ENCODE data around the gene RCN2.

The RCN2 gene

GRCh38 chr15:76901965-76902364, 29.6 kb upstream of the RCN2 start:
- Mint-ChIP-seq H3K27me3 (ENCODE audit: low read depth, poor library complexity) (peaks cover 3% of the 10 kb centered on the region), H3K27ac (no peak overlapping the region), H3K9me3 (peaks cover 42% of the 10 kb centered on the region), H3K36me3 (ENCODE audit: low read depth) (peaks cover 39% of the 10 kb centered on the region), H3K4me3 (no peak overlapping the region), H3K4me1 (peaks cover 26% of the 10 kb centered on the region)
- no peak for TF ChIP-seq CTCF (IDR thresholded peaks at IDR 0.05)
- DNase-seq: no peak

GRCh38 chr15:76903251-76903681, 28.3 kb upstream of the RCN2 start:
- H3K9me3 Mint-ChIP-seq: peaks cover 39% of the 10 kb centered on the region
- no peak for DNase-seq
- TF ChIP-seq CTCF (IDR thresholded peaks at IDR 0.05): no peak
- H3K4me3 Mint-ChIP-seq: peak overlapping the region; percentile 90
- peaks cover 31% of the 10 kb centered on the region for H3K4me1 Mint-ChIP-seq
- H3K36me3 Mint-ChIP-seq (ENCODE audit: low read depth): peaks cover 27% of the 10 kb centered on the region
- no peak overlapping the region for H3K27ac Mint-ChIP-seq
- peaks cover 3% of the 10 kb centered on the region for H3K27me3 Mint-ChIP-seq (ENCODE audit: low read depth, poor library complexity)

- peaks cover 15% of the 10 kb centered on the region for H3K36me3 Mint-ChIP-seq (ENCODE audit: low read depth)
- no peak for TF ChIP-seq CTCF (IDR thresholded peaks at IDR 0.05)
- peaks cover 6% of the 10 kb centered on the region for H3K27me3 Mint-ChIP-seq (ENCODE audit: low read depth, poor library complexity)
- DNase-seq: no peak
- peaks cover 27% of the 10 kb centered on the region for H3K9me3 Mint-ChIP-seq
- peak overlapping the region; percentile 89 for H3K27ac Mint-ChIP-seq
- peak overlapping the region; percentile 90 for H3K4me3 Mint-ChIP-seq
- peaks cover 31% of the 10 kb centered on the region for H3K4me1 Mint-ChIP-seq
Measured at GRCh38 chr15:76904461-76905012, 27.0 kb upstream of the RCN2 start.

- Mint-ChIP-seq H3K4me1 (peaks cover 31% of the 10 kb centered on the region), H3K36me3 (ENCODE audit: low read depth) (peaks cover 11% of the 10 kb centered on the region), H3K4me3 (peak within 1 kb of the TSS; percentile 90), H3K27me3 (ENCODE audit: low read depth, poor library complexity) (peaks cover 9% of the 10 kb centered on the region), H3K9me3 (peaks cover 24% of the 10 kb centered on the region), H3K27ac (peak within 1 kb of the TSS; percentile 89)
- no peak for TF ChIP-seq CTCF (IDR thresholded peaks at IDR 0.05)
- peak; percentile 97 for DNase-seq
Measured at GRCh38 chr15:76905013-76905839, 26.3 kb upstream of the RCN2 start, which contains the start of gene SCAPER. TSS of gene SCAPER (minus strand) at chr15:76905340. CDS start at chr15:76883817, 21,523 bp downstream.

GRCh38 chr15:76905855-76906254, 25.7 kb upstream of the RCN2 start:
- no peak for DNase-seq
- Mint-ChIP-seq H3K9me3 (peaks cover 17% of the 10 kb centered on the region), H3K4me3 (peak overlapping the region; percentile 90), H3K36me3 (ENCODE audit: low read depth) (peaks cover 5% of the 10 kb centered on the region), H3K4me1 (peaks cover 31% of the 10 kb centered on the region), H3K27ac (no peak overlapping the region), H3K27me3 (ENCODE audit: low read depth, poor library complexity) (peaks cover 9% of the 10 kb centered on the region)
- TF ChIP-seq CTCF (IDR thresholded peaks at IDR 0.05): no peak

All from nephron progenitor cell (in vitro differentiated cells).